H1 (cell line): ENCODE results near the gene AGBL1. TPM values are rescaled to one million over a fixed set of nuclear protein-coding genes. Genes with fewer than 3 reads are reported as not detected.
A peak's percentile ranks its signal among the peaks of the same experiment; 100 is the strongest.

Source experiments
- CTCF ChIA-PET: fragments of 300-600 bp; sonication (Branson Sonifier 250); formaldehyde crosslinking; loops from one replicate; lab custom pipeline; 2021; ENCODE audit not compliant: partially characterized antibody; lab: Charles Lee
- POLR2A ChIA-PET: fragments of 300-600 bp; sonication (Branson Sonifier 250); formaldehyde crosslinking; loops from one replicate; lab custom pipeline; 2021; ENCODE audit warnings: inconsistent platforms; ENCODE audit not compliant: partially characterized antibody; lab: Charles Lee
- DNase-seq, 2 experiments: peaks; one replicate each; pipeline versions ENCODE4 v3.0.0 to v3.0.0-alpha.2; 2010 to 2022; ENCODE audit warnings: low spot score in 2 of 2, low read depth in 1 of 2, mixed read lengths in 1 of 2
- FAIRE-seq: peaks from 2 replicates; lab custom pipeline; 2011; peaks lifted over from hg19 to GRCh38; lab: Jason Lieb, UNC
- H2AFZ ChIP-seq: 2 replicates; pipeline ENCODE4 v1.8.1; 2012; ENCODE audit warnings: low read length, inconsistent platforms
- H2AK5ac ChIP-seq: 2 replicates; pipeline ENCODE4 v1.6.1; 2013; ENCODE audit warnings: low read depth, low read length
- H2BK120ac ChIP-seq: replicated peaks from 2 replicates; pipeline ENCODE3; 2013; ENCODE audit warnings: low read depth, low read length, inconsistent platforms
- H2BK12ac ChIP-seq: 2 replicates; pipeline ENCODE4 v1.6.1; 2013; ENCODE audit warnings: low read depth, low read length
- H2BK15ac ChIP-seq: 2 replicates; pipeline ENCODE4 v1.6.1; 2013; ENCODE audit warnings: low read length
- H2BK20ac ChIP-seq: 2 replicates; pipeline ENCODE4 v1.6.1; 2013; ENCODE audit warnings: low read length
- H2BK5ac ChIP-seq: 2 replicates; pipeline ENCODE4 v1.6.1; 2013; ENCODE audit warnings: low read depth, low read length
- H3K14ac ChIP-seq: 2 replicates; pipeline ENCODE4 v1.6.1; 2013; ENCODE audit warnings: inconsistent platforms; ENCODE audit not compliant: insufficient read length
- H3K18ac ChIP-seq: 2 replicates; pipeline ENCODE4 v1.6.1; 2013; ENCODE audit warnings: low read length; ENCODE audit errors: extremely low read depth
- H3K23ac ChIP-seq: 2 replicates; pipeline ENCODE4 v1.6.1; 2013; ENCODE audit warnings: inconsistent platforms; ENCODE audit not compliant: insufficient read length
- H3K23me2 ChIP-seq: 2 replicates; pipeline ENCODE4 v1.6.1; 2013; ENCODE audit warnings: low read depth, low read length
- H3K27ac ChIP-seq: 2 replicates; pipeline ENCODE4 v1.6.1; 2011; ENCODE audit warnings: low read depth, low read length, inconsistent platforms
- H3K27me3 ChIP-seq, 4 experiments: replicated peaks in 1 of 4; 1 replicate in 1 of 4; 2 replicates in 3 of 4; pipeline versions ENCODE4 v1.6.1 to v1.8.1; 2011 to 2013; ENCODE audit warnings: low read length in 3 of 4, mild to moderate bottlenecking in 3 of 4, inconsistent platforms in 2 of 4, mixed read lengths in 2 of 4, moderate library complexity in 1 of 4; ENCODE audit not compliant: control insufficient read depth in 3 of 4, insufficient read depth in 3 of 4; ENCODE audit errors: extremely low read depth in 1 of 4
- H3K36me3 ChIP-seq, 4 experiments: 2 replicates each; pipeline versions ENCODE4 v1.6.1 to v1.8.1; 2011 to 2013; ENCODE audit warnings: mild to moderate bottlenecking in 4 of 4, low read length in 3 of 4, moderate library complexity in 2 of 4, control low read depth in 1 of 4, inconsistent platforms in 1 of 4; ENCODE audit not compliant: insufficient read depth in 4 of 4, control insufficient read depth in 2 of 4
- H3K4ac ChIP-seq: replicated peaks from 2 replicates; pipeline ENCODE3; 2013; ENCODE audit warnings: low read length, low read depth, mixed read lengths, inconsistent platforms; ENCODE audit not compliant: insufficient read length
- H3K4me1 ChIP-seq, 4 experiments: replicated peaks in 1 of 4; 1 replicate in 1 of 4; 2 replicates in 3 of 4; pipeline versions ENCODE4 v1.6.1 to v1.8.1; 2011 to 2013; ENCODE audit warnings: low read length in 3 of 4, inconsistent platforms in 2 of 4, mixed read lengths in 1 of 4; ENCODE audit not compliant: insufficient read depth in 4 of 4, control insufficient read depth in 3 of 4
- H3K4me2 ChIP-seq, 2 experiments: 2 replicates each; pipeline versions ENCODE4 v1.6.1 to v1.8.1; 2011 to 2013; ENCODE audit warnings: low read depth in 2 of 2, low read length in 2 of 2, control low read depth in 1 of 2, inconsistent platforms in 1 of 2, mild to moderate bottlenecking in 1 of 2; ENCODE audit not compliant: insufficient read depth in 1 of 2
- H3K4me3 ChIP-seq, 4 experiments: fragments of 200-600, 300-600 bp in 1 of 4; sonication (generic), shearing (Covaris generic), sonication (Bioruptor Twin) in 1 of 4; 2 replicates each; pipeline versions ENCODE4 v1.5.1 to v1.8.1; 2011 to 2016; ENCODE audit warnings: low read length in 4 of 4, low read depth in 3 of 4, control low read depth in 2 of 4, inconsistent platforms in 2 of 4, mild to moderate bottlenecking in 2 of 4, mixed read lengths in 1 of 4, moderate library complexity in 1 of 4; ENCODE audit not compliant: insufficient read depth in 2 of 4; ENCODE audit errors: extremely low read depth in 1 of 4
- H3K56ac ChIP-seq: replicated peaks from 2 replicates; pipeline ENCODE3; 2013; ENCODE audit warnings: low read depth, mild to moderate bottlenecking, mixed read lengths, low read length, inconsistent platforms; ENCODE audit not compliant: insufficient read length
- H3K79me1 ChIP-seq: 2 replicates; pipeline ENCODE4 v1.6.1; 2013; ENCODE audit warnings: low read depth, low read length, control low read depth
- H3K79me2 ChIP-seq, 2 experiments: 2 replicates each; pipeline versions ENCODE4 v1.6.1 to v1.8.1; 2012 to 2013; ENCODE audit warnings: low read length in 2 of 2, mild to moderate bottlenecking in 2 of 2, inconsistent platforms in 1 of 2; ENCODE audit not compliant: insufficient read depth in 2 of 2, control insufficient read depth in 1 of 2
- H3K9ac ChIP-seq, 4 experiments: replicated peaks in 1 of 4; 1 replicate in 1 of 4; 2 replicates in 3 of 4; pipeline versions ENCODE4 v1.6.1 to v1.8.1; 2011 to 2013; ENCODE audit warnings: low read depth in 3 of 4, low read length in 3 of 4, control low read depth in 2 of 4, mild to moderate bottlenecking in 2 of 4, moderate library complexity in 2 of 4, inconsistent platforms in 1 of 4; ENCODE audit errors: extremely low read depth in 1 of 4
- H3K9me3 ChIP-seq, 2 experiments: 2 replicates each; pipeline versions ENCODE4 v1.6.1 to v1.8.1; 2012 to 2013; ENCODE audit warnings: mild to moderate bottlenecking in 2 of 2, moderate library complexity in 2 of 2, control low read depth in 1 of 2, inconsistent platforms in 1 of 2, low read depth in 1 of 2, low read length in 1 of 2, mixed read lengths in 1 of 2; ENCODE audit not compliant: insufficient read depth in 2 of 2
- H4K20me1 ChIP-seq, 2 experiments: replicated peaks in 1 of 2; 2 replicates each; pipeline versions ENCODE3 to v1.8.1; 2011 to 2013; ENCODE audit warnings: inconsistent platforms in 2 of 2, low read length in 2 of 2, mild to moderate bottlenecking in 1 of 2; ENCODE audit not compliant: insufficient read depth in 2 of 2, control insufficient read depth in 1 of 2
- H4K5ac ChIP-seq: 2 replicates; pipeline ENCODE4 v1.6.1; 2013; ENCODE audit warnings: low read length, low read depth, mixed read lengths, inconsistent platforms; ENCODE audit not compliant: insufficient read length
- H4K8ac ChIP-seq: 2 replicates; pipeline ENCODE4 v1.8.0; 2013; ENCODE audit warnings: mild to moderate bottlenecking, moderate library complexity, low read length, inconsistent platforms; ENCODE audit not compliant: insufficient read depth; ENCODE audit errors: extremely low read depth
- H4K91ac ChIP-seq: replicated peaks from 2 replicates; pipeline ENCODE3; 2013; ENCODE audit warnings: low read length, mixed read lengths, inconsistent platforms; ENCODE audit not compliant: insufficient read length
- POU5F1 ChIP-seq: IDR thresholded peaks from 2 replicates; pipeline ENCODE4 v1.6.1; 2011; ENCODE audit warnings: low read depth, mild to moderate bottlenecking, low read length, moderate library complexity
- RFX5 ChIP-seq: IDR thresholded peaks from 2 replicates; pipeline ENCODE4 v1.6.1; 2011; ENCODE audit warnings: low read depth, low read length, improper control_type of control experiment, borderline replicate concordance
- WGBS, 2 experiments: shearing (Covaris generic) in 1 of 2; methylation state at CpG; one replicate each; pipeline versions ENCODE4 v1.1.6 to v1.1.7; 2013 to 2015; ENCODE audit warnings: low lambda C conversion rate in 2 of 2, mixed read lengths in 2 of 2, inconsistent platforms in 1 of 2, low coverage in 1 of 2, missing lambda C conversion rate in 1 of 2; ENCODE audit not compliant: insufficient replicate concordance in 2 of 2, insufficient coverage in 1 of 2, insufficient read length in 1 of 2; ENCODE audit errors: extremely low coverage in 1 of 2, missing lambda C conversion rate in 1 of 2; 5-methylcytosine and 5-hydroxymethylcytosine counted together
- polyA plus RNA-seq, 7 experiments: library from polyadenylated mRNA; depleted of rRNA in 3 of 7; stranded (reverse) in 5 of 7; unstranded in 2 of 7; fragments of >200 nt in 5 of 7; fragments of 200-250 nt in 2 of 7; gene quantifications; 1 replicate in 5 of 7; 2 replicates in 1 of 7; 4 replicates in 1 of 7; pipeline versions ENCODE4 v1.2.1 to v1.2.3, GENCODE V29; 2011 to 2013; ENCODE audit warnings: missing spikeins in 2 of 7, mixed read lengths in 2 of 7
- total RNA-seq: library from RNA; stranded (reverse); fragmentation: NEBNext Ultra II Directional; extraction: Animal tissue kit (Norgen Biotek cat#: 25700); gene quantifications from 2 replicates; pipeline ENCODE4 v1.2.1, GENCODE V29; 2021

Gene AGBL1
- total and polyA plus RNA-seq, 2 of the 8 experiments (the other 6 are each of a cell fraction or from before 2014, with no cell fraction given) = not detected

- FAIRE-seq (no peak), DNase-seq (no peak)
- H2BK15ac ChIP-seq = no peak overlapping the region
- H3K4me2 ChIP-seq = no peak overlapping the region
- H3K9me3 ChIP-seq = no peaks in the 10 kb centered on the region
- H3K27ac ChIP-seq = no peak overlapping the region
- H3K23me2 ChIP-seq = no peaks in the 10 kb centered on the region
- no peak overlapping the region for H3K18ac ChIP-seq
- no peak overlapping the region for H2AK5ac ChIP-seq
- H3K14ac ChIP-seq = no peak overlapping the region
- H3K79me2 ChIP-seq = no peaks in the 10 kb centered on the region
- H3K9ac ChIP-seq = no peak overlapping the region
- no peak overlapping the region for H3K4me3 ChIP-seq
- no peak overlapping the region for H3K56ac ChIP-seq
- no peaks in the 10 kb centered on the region for H3K79me1 ChIP-seq
- H2BK5ac ChIP-seq = no peak overlapping the region; the same call in 1 of the 2 replicates
- CTCF ChIA-PET = no interaction called here
- H4K20me1 ChIP-seq = no peaks in the 10 kb centered on the region
- no peak for TF ChIP-seq RFX5
- no peak for TF ChIP-seq POU5F1
- no peak overlapping the region for H2AFZ ChIP-seq
- no peak overlapping the region for H4K91ac ChIP-seq
- H3K4me1 ChIP-seq = peaks cover 0 to 7% (median 3%) of the 10 kb centered on the region in 4 experiments; a peak in 3 of 7 replicates
- H3K4ac ChIP-seq = no peak overlapping the region
- H3K36me3 ChIP-seq = no peaks in the 10 kb centered on the region
- H4K8ac ChIP-seq = no peak overlapping the region
- H4K5ac ChIP-seq = no peak overlapping the region
- H2BK12ac ChIP-seq = no peak overlapping the region
- H3K23ac ChIP-seq = no peak overlapping the region
- WGBS, 2 experiments = 92% methylated on average over 5 of the region's 5 CpGs; no CpG with 5 or more reads in 1 of the 2 experiments
- H3K27me3 ChIP-seq = no peaks in the 10 kb centered on the region; a peak in 1 of 7 replicates
- H2BK20ac ChIP-seq = peak overlapping the region; percentile 21; the same call in 1 of the 2 replicates
- no peak overlapping the region for H2BK120ac ChIP-seq
- POLR2A ChIA-PET = no interaction called here
Observed at GRCh38 chr15:86911022-86911421, 831.4 kb downstream of the AGBL1 start.
